Head of caudate nucleus (tissue), 42 donors: ENCODE data around the gene KRTDAP.

Experiments used
- DNase-seq, 42 donors: peaks; one replicate each; pipeline versions ENCODE4 v3.0.0 to v3.0.0-alpha.2; 2020 to 2021; ENCODE audit warnings: mixed read lengths in 7 of 42
- intact Hi-C: fragments of 100-400 bp; cut with DNase I; formaldehyde crosslinking; loops from one replicate; pipeline ENCODE4 v1.15.0; 2022

KRTDAP gene

DNA sequence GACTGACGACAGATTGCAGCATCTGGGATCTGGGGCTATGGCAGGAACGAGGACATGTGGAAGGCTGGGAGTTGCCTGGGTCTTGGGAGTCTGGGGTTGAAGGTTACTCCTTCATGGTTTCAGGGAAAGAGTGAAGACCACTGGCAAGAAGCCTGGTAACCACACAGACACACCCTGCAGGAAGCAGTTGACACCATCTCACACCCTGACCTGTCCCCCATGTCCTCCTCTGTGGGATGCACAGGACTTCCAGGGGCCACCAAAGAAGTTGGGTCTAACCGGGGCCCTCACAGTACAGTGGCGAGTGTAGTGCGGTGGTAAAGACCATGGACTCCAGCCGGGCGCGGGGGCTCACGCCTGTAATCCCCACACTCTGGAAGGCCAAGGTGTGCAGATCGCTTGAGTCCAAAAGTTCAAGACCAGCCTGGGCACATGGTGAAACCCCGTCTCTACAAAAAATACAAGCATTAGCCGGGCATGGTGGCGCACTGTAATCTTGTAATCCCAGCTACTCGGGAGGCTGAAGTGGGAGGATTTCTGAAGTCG lies 52.8 kb downstream of the KRTDAP start:
- intact Hi-C loops: no loop called here
- DNase-seq: no peak
